GM19467 (cell line): ENCODE measurements around the gene RLN3.

Source experiments
- ATAC-seq: cut with Tn5 transposase; IDR thresholded peaks from one replicate; pipeline ENCODE4 v1.9.1; 2021; ENCODE audit warnings: mild to moderate bottlenecking, moderate library complexity; ENCODE audit not compliant: unreplicated experiment

The RLN3 gene, protein sequence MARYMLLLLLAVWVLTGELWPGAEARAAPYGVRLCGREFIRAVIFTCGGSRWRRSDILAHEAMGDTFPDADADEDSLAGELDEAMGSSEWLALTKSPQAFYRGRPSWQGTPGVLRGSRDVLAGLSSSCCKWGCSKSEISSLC

DNA sequence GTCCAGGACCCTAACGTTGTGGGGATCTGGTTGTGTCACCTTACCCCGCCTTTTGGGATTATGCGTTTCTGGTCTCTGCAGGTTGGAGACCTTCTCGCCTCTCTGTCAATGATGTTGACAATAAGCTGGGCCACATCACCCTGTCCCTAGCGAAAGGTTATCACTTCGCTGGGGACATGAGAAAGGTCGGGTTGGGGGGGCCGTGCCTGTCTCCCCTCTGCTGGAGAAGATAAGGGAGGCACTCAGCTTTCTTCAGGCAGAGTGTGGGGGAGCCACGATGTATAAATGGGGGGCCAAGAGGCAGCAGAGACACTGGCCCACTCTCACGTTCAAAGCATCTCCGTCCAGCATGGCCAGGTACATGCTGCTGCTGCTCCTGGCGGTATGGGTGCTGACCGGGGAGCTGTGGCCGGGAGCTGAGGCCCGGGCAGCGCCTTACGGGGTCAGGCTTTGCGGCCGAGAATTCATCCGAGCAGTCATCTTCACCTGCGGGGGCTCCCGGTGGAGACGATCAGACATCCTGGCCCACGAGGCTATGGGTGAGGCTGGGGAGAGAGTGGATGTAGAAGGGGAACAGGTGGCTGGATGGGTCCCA is at the start of gene RLN3:
TSS of gene RLN3 (plus strand) at position 293 of the 595 bp plus-strand sequence. CDS start at position 350, 57 bp downstream.
- no peak for ATAC-seq

DNA sequence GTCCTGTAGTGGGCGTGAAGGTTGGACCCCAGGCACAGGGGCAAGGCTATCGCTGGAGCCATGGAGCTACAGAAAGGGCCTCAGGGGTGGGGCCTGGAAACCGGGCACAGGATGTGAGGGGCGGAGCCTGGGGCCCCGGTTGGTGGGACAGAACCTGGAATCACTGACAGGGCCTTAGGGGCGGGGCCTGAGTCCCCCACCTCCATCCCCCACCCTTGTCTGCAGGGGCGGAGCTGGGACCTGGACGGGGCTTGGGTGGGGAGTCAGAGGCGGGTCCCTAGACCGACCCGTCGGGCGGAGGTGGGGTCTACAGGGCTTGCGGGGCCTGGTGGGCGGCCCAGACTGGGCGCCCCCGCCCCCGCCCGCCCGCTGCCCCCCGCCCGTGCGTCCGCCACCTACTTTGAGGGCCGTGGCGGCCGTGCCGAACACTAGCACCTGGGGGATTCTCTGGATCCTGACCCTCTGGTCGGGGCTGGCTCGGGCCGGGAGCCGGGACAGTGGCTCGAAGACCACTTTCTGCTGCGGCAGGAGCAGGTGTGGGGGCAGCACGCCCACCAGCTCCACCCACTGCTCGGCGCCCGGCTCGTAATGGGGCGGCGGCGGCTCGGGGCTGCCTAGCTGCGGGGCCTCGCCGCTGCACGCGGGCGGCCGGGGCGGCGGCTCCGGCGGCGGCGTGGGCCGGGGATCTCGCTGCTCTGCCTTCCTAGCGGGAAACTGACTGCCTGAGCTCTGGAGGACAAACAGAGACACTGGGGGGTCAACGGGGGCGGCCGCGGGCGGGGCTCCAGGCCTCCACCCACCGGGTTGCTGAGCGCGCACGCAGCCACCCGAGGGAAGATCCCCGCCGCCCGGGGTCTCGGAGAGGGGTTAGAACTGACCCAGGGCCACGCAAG is 49.4 kb upstream of the RLN3 start:
- no peak for ATAC-seq

DNA sequence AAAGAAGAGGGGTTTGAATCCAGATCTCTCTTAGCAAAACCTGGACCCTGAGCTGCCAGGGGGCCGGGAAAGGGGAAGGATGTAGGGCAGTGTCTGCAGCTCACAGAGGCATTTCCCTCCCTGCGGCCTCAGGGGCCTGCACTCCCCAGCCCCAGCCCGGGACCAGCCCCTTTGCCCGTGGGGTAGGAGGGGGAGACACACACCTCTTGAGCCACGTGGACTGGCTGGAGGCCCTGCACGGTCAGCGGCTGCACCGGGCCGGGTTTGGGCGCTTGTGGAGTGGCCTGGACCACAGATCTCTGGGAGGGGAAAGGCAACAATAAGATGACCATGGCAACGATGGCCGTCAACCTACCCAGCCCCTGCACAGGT is 48.7 kb upstream of the RLN3 start:
- ATAC-seq = no peak

DNA sequence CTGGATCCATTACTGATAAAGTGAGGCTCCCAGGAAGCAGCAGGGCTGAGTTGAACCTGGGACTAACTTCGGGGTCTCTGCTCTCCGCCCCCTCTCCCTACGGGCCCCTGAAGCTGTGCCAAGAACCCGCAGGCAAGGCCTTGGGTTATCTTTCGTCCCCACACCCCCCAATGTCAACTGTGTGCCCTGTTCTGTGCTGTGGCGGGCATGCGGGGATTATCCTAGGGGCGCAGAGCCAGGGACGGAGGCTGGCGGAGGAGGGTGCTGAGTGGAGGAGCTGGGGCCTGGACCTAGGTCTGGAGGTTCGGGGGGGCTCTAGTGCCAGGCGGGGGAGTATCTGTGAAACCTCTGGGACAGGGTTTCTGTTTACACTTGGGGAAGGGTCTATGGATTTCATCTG is 48.3 kb upstream of the RLN3 start:
- no peak for ATAC-seq

DNA sequence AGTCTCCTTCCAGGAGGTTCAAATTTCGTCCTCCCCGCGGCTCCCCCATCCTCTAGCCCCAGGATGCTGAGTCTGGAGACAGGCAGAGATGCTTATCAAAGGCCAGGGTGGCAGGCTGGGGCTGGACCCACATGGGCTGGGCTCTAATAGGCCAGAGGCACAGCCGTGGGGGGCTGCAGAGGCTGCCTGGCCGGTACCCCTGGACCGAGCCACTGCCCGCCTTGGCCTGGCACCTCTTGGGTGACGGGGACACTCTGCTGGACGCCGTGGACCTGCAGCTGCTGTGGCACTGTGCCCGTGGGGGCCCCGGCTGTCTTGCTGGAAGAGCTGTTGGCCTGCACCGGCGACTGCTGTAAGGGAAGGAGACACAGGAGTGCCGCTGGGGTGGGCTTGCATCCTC is 47.6 kb upstream of the RLN3 start:
- no peak for ATAC-seq

DNA sequence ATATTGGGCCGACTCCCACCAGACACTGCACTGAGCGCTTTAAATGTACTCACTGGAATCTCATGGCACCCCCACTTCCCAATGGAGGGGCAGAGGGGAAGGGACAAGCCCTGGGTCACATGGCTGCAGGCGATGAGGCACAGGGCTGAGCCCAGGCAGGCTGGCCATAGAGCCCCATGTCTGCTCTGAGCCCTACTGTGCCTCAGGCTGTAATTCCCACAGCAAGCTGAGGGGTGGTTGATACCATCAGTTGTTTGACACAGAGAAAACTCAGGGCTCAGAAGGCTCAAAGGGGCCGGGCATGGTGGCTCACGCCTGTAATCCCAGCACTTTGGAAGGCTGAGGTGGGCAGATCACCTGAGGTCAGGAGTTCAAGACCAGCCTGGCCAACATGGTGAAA is 46.9 kb upstream of the RLN3 start:
- ATAC-seq = no peak

DNA sequence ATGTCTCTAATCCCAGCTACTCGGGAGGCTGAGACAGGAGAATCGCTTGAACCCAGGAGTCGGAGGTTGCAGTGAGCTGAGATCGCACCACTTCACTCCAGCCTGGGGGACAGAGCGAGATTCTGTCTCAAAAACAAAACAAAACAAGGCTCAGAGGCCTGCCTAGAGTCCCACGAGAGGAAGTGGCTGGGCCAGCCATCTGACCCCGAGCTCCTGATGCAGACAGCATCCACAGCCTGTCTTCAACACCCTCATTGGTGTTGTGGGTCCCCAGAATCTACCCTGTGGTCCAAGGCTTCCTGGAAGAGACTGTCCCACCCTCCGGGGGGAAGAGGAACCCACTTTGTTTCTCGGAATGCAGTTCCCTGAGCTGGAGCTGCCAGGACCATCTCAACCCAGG is 46.5 kb upstream of the RLN3 start:
- no peak for ATAC-seq

DNA sequence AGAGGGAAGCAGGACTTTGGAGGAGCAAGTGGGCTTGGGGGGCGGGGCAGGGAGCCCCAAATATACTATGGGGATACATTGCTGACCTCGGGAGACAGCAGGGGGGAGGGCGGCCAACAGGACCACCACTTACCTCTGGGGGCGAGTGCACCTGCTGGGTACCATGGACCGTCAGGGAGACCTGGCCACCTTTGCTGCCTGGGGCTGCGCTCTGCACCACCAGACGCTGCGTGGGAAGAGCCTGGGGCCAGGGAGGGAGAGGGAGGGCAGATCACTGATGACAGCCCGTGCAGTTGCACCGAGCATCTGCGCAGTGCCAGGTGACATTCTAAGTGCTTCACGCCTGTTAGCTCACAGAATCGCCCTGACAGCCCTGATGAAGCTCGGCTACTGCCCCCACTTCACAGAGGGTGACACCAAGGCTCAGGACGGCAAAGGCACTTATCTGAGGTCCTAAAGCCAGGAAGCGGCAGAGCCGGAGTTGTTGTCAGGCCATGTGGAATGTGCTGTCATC is 45.9 kb upstream of the RLN3 start:
- no peak for ATAC-seq

DNA sequence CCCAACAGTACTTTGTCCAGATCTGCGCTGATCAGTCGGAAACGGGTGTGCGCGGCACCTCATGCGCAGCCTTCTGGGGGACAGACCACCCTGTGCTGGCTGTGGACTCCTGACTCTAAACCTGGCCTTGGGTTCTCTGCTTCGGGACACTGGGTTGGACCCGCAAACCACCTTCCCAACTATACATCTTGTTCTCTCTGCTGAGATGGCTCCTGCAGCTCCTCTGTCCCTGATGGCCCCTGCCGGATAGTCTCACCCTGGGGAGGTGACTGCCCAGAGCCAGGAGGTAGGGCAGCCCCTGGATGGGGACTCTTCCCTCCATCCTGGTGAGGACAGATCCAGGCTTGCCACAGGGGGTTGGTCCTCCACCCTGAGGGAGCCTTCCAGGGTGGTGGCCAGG is 45.2 kb upstream of the RLN3 start:
- no peak for ATAC-seq

DNA sequence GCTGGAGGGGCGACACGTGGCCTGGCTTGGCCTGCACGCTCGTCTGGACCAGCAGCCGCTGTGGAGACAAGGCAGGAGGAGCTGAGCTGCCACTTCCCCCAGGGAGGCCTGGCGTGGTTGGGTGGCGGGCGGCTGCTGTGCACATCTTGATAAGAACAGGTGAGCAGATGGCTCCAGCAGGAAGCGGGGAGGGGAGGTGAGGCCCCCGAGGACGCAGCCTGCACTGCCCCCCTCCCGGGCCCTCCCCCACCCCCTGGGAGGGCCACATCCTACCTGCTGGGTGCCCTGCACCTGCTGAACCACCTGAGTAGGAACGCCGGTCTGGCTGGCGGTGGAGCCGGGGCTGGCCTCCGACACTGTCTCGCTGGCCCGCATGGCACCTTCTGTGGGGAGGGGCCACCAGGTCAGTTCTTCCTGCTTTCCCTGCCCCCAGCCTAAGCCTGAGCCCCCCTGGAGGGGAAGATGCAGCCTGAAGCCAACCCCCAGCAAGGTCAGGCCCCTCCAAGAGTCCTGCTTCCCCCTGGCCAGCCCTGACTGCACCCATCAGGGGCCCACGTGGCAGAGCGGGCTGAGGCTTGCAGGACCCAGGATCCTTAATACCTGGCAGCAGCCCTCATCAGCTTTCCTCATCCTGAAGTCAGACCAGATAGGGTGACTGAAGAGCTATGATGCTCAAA is 44.6 kb upstream of the RLN3 start:
- no peak for ATAC-seq

DNA sequence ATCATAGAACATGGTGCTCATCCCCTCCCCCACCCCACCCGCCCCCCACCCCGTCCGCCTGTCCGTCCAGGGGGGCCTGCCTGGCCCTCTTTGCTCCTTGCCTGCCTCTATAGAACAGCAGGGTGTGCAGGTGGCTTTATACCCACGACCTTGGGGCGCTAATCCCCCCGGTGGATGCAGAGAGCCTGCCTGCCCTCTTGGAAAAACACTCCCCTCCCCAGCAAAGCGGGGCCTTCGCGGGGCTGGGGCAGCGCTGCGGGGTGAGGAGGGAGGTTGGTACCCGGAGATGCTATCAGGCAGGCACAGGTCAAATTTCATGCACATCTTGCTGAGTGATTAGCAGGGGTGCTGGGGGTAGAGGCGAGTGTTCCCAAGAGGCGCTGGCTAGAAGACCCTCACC is 43.8 kb upstream of the RLN3 start:
- no peak for ATAC-seq

DNA sequence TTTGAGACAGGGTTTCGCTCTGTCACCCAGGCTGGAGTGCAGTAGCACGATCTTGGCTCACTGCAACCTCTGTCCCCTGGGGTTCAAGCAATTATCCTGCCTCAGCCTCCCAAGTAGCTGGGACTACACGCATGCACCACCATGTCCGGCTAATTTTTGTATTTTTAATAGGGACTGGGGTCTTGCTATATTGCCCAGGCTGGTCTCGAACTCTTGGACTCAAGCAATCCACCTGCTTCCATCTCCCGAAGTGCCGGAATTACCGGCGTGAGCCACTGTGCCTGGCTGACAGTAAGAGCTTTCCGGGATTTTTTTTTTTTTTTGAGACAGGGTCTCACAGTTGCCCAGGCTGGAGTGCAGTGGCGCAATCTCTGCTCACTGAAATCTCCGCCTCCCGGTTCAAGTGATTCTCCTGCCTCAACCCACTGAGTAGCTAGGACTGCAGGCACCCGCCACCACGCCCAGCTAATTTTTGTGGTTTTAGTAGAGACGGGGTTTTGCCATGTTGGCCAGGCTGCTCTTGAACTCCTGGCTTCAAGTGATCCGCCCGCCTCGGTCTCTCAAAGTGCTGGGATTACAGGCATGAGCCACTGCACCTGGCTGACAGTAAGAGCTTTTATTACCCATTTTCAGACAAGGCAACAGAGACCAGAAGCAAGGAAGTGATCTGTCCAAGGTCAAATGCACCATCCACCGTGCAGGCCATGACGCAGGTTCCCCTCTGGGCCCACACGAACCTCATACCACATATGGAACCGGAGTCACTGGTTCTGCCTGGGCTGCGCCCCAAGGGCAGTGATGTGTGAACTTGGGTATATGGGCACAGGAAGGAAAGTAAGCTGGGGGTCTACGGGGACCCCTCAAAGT is 42.8 kb upstream of the RLN3 start:
- ATAC-seq = no peak

DNA sequence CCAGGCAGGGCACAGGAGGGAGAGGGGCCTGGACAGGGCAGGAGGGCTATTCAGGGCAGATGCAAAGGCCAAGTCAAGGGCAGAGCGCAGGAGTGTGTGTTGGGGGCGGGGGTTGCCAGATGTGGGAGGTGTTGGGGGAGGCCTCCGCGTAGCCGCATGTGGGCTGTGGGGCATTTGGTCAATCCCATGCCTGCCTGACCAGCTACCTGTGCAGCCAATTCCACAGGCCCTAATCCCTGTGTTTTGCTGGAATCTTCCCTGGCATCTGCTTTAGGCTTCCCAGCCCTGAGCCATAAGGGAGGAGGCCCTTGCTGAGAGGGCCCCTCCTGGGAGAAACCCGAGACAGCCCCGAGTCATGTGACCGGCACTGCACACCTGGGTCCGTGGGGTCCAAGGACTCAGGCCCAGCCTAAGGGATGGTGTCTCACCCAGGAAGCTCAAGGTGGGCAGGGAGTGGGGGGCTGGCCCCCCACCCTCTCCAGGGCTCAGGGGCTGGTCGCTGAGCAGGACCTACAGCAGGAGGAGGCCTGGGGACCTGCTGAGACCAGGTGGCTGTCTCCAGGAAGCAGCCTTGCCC is 42.1 kb upstream of the RLN3 start:
- peak; percentile 29 for ATAC-seq

DNA sequence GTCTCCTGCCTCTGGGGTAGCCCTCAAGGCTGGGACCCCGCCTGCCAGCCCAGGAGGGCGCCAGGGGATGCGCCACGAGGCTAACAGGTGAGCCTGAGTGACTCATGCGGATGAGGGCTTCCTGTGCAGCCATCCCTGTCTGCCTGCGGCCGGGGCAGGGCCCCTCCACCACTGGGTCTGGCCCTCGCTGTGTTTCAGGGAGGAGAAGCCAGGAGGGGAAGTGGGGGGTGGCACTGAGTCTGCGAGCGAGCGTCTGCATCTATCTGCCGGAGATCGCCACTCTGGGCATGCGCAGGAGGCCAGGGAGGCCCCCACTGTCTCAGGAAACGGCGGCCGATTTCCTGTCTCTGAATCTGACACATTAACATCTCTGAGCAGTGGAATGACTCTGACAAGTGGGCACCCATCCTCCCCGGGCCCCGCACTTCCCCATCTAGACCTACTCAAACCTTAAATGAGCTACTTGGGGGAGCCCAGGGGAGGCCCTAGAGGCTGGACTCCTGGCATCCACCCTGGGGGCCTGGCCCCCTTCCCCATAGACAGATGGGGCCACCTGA is 41.5 kb upstream of the RLN3 start:
- peak; percentile 76 for ATAC-seq

DNA sequence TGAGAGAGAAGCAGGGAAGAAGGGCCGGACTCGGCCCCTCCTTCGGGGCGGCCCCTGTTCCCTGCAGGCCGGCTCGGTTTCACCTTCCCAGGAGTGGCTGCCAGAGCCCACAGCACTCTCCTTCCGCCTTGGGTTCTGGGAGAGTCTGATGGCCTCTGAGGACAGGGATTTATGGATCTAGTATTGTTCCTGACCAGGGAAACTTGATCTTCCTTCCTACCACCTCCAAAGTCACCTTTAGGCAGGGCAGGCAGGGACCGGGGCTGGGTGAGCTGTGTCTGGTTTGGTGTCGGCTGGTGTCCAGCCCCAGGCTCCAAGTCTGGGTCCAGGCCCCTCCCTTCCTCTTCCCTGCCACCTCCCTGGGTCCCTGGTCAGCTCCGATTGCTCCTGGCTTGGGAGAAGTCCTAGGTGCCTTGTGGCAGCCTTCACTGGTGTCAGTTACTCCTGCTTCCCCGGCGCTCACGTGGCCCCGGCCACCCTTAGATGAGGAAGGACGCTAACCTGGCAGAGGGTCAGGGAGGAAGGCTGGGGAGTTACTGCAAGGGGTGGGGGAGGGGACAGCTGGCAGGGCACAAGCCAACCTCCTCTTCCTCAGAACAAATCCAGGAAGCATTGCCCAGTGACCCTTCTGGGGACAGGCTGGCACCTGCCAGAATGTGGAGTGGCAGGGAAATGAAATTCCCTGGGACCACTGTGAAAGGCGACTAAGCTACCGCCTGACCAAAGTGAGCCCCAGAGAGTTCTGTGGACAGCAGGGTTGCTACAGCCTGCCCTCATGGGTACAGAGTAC is 40.7 kb upstream of the RLN3 start:
- ATAC-seq = no peak

DNA sequence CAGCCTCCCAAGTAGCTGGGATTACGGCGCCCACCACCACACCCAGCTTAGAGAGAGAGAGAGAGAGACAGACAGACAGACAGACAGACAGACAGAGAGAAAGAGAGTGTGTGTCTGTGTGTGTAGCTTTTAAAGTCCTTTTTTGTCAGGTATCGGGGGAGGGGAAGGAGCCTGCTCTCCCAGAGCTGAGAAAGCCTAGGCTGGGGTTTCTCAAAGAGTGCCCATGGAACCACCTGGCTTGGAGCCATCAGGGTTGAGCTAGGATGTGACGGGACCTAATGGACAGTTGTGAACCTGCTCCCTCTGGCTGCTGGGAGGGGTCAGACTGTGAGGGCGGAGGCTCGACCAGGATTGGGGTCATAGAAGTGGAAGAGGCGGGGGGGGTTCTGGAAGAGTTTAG is 38.5 kb upstream of the RLN3 start:
- ATAC-seq = no peak

DNA sequence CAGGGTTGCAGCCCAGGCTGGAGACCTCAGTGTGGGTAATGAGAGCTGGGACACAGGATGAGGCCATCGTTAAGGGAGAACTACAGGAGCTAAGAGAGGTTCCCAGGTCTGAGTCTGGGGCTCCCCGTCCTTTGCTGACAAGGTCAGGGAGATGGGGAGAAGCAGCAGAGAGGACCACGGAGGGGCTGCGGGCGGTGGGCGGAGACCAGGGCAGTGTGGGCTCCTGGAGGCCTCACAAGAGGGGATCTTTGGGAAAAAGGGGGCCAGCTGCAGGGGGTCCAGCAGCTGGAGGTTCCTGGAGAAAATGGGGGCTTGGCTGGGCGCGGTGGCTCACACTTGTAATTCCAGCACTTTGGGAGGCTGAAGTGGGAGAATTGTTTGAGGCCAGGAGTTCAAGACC is 37.9 kb upstream of the RLN3 start:
- ATAC-seq = no peak

DNA sequence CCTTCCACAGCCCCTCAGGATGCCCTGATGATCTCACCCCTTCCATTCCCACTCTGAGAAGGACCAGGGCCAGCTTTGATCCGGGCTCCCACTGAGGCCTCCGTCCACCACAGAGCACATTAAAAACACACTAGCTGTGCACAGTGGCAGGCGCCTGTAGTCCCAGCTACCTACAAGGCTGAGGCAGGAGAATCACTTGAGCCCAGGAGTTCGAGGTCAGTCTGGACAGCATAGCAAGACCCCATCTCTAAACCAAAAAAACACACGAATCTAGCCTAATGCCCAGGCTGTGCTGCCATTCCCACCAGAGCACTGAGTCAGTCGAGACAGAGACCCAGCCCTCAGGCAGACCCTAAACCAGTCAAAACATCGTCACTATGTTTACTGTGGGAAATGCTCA is 35.9 kb upstream of the RLN3 start:
- no peak for ATAC-seq
